Skeletal muscle tissue (tissue), 4 donors: ENCODE data around the gene MUC4. TPM values are rescaled to one million over a fixed set of nuclear protein-coding genes. Genes with fewer than 3 reads are reported as not detected.
A peak's percentile ranks its signal among the peaks of the same experiment; 100 is the strongest.

Experiments
- H3K27ac ChIP-seq: one replicate; pipeline ENCODE4 v1.7.0; 2013; ENCODE audit warnings: mild to moderate bottlenecking, low read depth, low read length, inconsistent platforms
- H3K27me3 ChIP-seq, 3 donors: one replicate each; pipeline ENCODE4 v1.7.0; 2013; ENCODE audit warnings: low read length in 3 of 3; ENCODE audit not compliant: control insufficient read depth in 3 of 3, insufficient read depth in 3 of 3
- H3K36me3 ChIP-seq, 3 donors: one replicate each; pipeline ENCODE4 v1.7.0; 2013; ENCODE audit warnings: low read length in 3 of 3; ENCODE audit not compliant: control insufficient read depth in 3 of 3, insufficient read depth in 3 of 3
- H3K4me1 ChIP-seq, 3 donors: one replicate each; pipeline ENCODE4 v1.7.0; 2013; ENCODE audit warnings: low read length in 3 of 3, mild to moderate bottlenecking in 3 of 3; ENCODE audit not compliant: control insufficient read depth in 3 of 3, insufficient read depth in 3 of 3
- H3K4me3 ChIP-seq, 3 donors: one replicate each; pipeline ENCODE4 v1.7.0; 2013; ENCODE audit warnings: low read length in 3 of 3
- H3K9ac ChIP-seq, 3 donors: one replicate each; pipeline ENCODE4 v1.7.0; 2013; ENCODE audit warnings: low read length in 3 of 3, mild to moderate bottlenecking in 3 of 3, moderate library complexity in 2 of 3, low read depth in 1 of 3
- H3K9me3 ChIP-seq, 3 donors: one replicate each; pipeline ENCODE4 v1.7.0; 2013; ENCODE audit warnings: low read length in 3 of 3; ENCODE audit not compliant: control insufficient read depth in 3 of 3
- total RNA-seq: library from RNA; depleted of rRNA; stranded (reverse); fragments of >200 nt; gene quantifications from one replicate; pipeline ENCODE4 v1.2.3, GENCODE V29; 2014
- donor health status: Osteomylitis.

The MUC4 gene
- total RNA-seq, 1 donor from 2014 or later: 0.52 TPM

- no peaks in the 10 kb centered on the region for H3K36me3 ChIP-seq
- no peak overlapping the region for H3K27ac ChIP-seq
- H3K4me1 ChIP-seq: peaks cover 3 to 12% (median 8%) of the 10 kb centered on the region in 3 donors
- H3K9me3 ChIP-seq: no peaks in the 10 kb centered on the region
- no peaks in the 10 kb centered on the region for H3K27me3 ChIP-seq
- H3K4me3 ChIP-seq: peak overlapping the region in 1 of 3 donors; percentile 37
- H3K9ac ChIP-seq: no peak overlapping the region
Measured at GRCh38 chr3:195850857-195851543, 39.3 kb upstream of the MUC4 start.

GRCh38 chr3:195849322-195850074 is 37.8 kb upstream of the MUC4 start:
- H3K4me3 ChIP-seq: no peak overlapping the region
- no peaks in the 10 kb centered on the region for H3K9me3 ChIP-seq
- H3K36me3 ChIP-seq: no peaks in the 10 kb centered on the region
- H3K9ac ChIP-seq: no peak overlapping the region
- H3K27ac ChIP-seq: no peak overlapping the region
- H3K27me3 ChIP-seq: no peaks in the 10 kb centered on the region
- H3K4me1 ChIP-seq: peaks cover 3 to 12% (median 8%) of the 10 kb centered on the region in 3 donors

GRCh38 chr3:195847055-195847950 is 35.6 kb upstream of the MUC4 start:
- Histone ChIP-seq H3K4me3 (no peak overlapping the region), H3K9me3 (no peaks in the 10 kb centered on the region), H3K36me3 (no peaks in the 10 kb centered on the region), H3K4me1 (peaks cover 3 to 8% (median 7%) of the 10 kb centered on the region in 3 donors), H3K27me3 (peaks cover 0 to 3% (median 0%) of the 10 kb centered on the region in 3 donors), H3K9ac (no peak overlapping the region), H3K27ac (no peak overlapping the region)

GRCh38 chr3:195845483-195845882 is 33.8 kb upstream of the MUC4 start:
- Histone ChIP-seq H3K27ac (no peak overlapping the region), H3K4me1 (peaks cover 0 to 2% (median 0%) of the 10 kb centered on the region in 3 donors), H3K27me3 (peaks cover 0 to 3% (median 0%) of the 10 kb centered on the region in 3 donors), H3K4me3 (no peak overlapping the region), H3K9me3 (no peaks in the 10 kb centered on the region), H3K9ac (no peak overlapping the region), H3K36me3 (no peaks in the 10 kb centered on the region)

- no peak overlapping the region for H3K4me3 ChIP-seq
- no peaks in the 10 kb centered on the region for H3K9me3 ChIP-seq
- peaks cover 0 to 2% (median 0%) of the 10 kb centered on the region in 3 donors for H3K4me1 ChIP-seq
- no peak overlapping the region for H3K27ac ChIP-seq
- H3K36me3 ChIP-seq: no peaks in the 10 kb centered on the region
- peaks cover under 1 to 4% (median 1%) of the 10 kb centered on the region in 3 donors for H3K27me3 ChIP-seq
- H3K9ac ChIP-seq: no peak overlapping the region
Measured at GRCh38 chr3:195844671-195845218, 33.0 kb upstream of the MUC4 start.

- Histone ChIP-seq H3K27ac (no peak overlapping the region), H3K9ac (no peak overlapping the region), H3K36me3 (no peaks in the 10 kb centered on the region), H3K4me1 (peaks cover 0 to 3% (median 0%) of the 10 kb centered on the region in 3 donors), H3K27me3 (peaks cover 8 to 15% (median 11%) of the 10 kb centered on the region in 3 donors), H3K4me3 (no peak overlapping the region), H3K9me3 (no peaks in the 10 kb centered on the region)
Measured at GRCh38 chr3:195839260-195840010, 27.7 kb upstream of the MUC4 start.

- H3K36me3 ChIP-seq: no peaks in the 10 kb centered on the region
- H3K27me3 ChIP-seq: peaks cover 8 to 16% (median 9%) of the 10 kb centered on the region in 3 donors
- H3K4me1 ChIP-seq: peaks cover 0 to 3% (median 0%) of the 10 kb centered on the region in 3 donors
- H3K27ac ChIP-seq: no peak overlapping the region
- no peak overlapping the region for H3K4me3 ChIP-seq
- H3K9me3 ChIP-seq: no peaks in the 10 kb centered on the region
- H3K9ac ChIP-seq: no peak overlapping the region
Measured at GRCh38 chr3:195838714-195839113, 27.0 kb upstream of the MUC4 start.

GRCh38 chr3:195836476-195837135 is 24.9 kb upstream of the MUC4 start:
- Histone ChIP-seq H3K4me1 (peaks cover 0 to 3% (median 0%) of the 10 kb centered on the region in 3 donors), H3K27me3 (peaks cover 8 to 16% (median 9%) of the 10 kb centered on the region in 3 donors), H3K9me3 (no peaks in the 10 kb centered on the region), H3K36me3 (no peaks in the 10 kb centered on the region), H3K9ac (no peak overlapping the region), H3K4me3 (no peak overlapping the region), H3K27ac (no peak overlapping the region)
